GM13977 (cell line): Measurements from ENCODE around the gene F5.

ENCODE experiments used
- DNase-seq: peaks from one replicate; pipeline ENCODE4 v3.0.0; 2012; ENCODE audit warnings: low spot score
- CTCF ChIP-seq: IDR thresholded peaks from 2 replicates; pipeline ENCODE4 v1.5.1; 2012; ENCODE audit warnings: mild to moderate bottlenecking, control low read depth; ENCODE audit not compliant: insufficient read depth; ENCODE audit errors: extremely low read depth, missing control alignments
- in situ Hi-C: fragments of 300-500 bp; cut with MboI; formaldehyde crosslinking; loops from one replicate; pipeline ENCODE4 v1.12.0; 2022; ENCODE audit warnings: low sequenced_read_pairs, low pct_unique_long_range_greater_than_20kb, mixed read lengths, inconsistent platforms; ENCODE audit not compliant: unreplicated experiment

The F5 gene

GRCh38 chr1:169494343-169494742 lies 91.9 kb downstream of the F5 start:
- in situ Hi-C loops: no loop called here
- no peak for DNase-seq
- TF ChIP-seq CTCF: no peak

DNA sequence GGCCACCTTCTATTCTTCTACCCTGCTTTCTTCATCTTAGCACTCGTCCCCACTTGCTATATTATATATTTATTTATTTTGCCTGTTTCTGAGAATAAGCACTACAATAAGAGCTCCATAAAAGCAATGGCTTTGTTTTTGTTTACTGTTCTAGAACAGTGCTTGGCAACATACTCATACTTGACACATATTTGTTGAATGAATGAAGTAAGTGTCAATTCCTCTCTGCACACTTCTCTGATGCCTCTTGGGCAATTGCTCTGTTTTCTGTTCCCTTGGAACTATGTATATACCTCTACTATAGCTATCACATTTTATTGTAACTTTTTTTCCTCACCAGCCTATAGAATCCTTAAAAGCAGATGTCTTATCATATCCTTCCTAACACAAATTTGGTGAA lies 93.0 kb downstream of the F5 start:
- TF ChIP-seq CTCF: no peak
- DNase-seq: no peak
- in situ Hi-C loops: no loop called here

DNA sequence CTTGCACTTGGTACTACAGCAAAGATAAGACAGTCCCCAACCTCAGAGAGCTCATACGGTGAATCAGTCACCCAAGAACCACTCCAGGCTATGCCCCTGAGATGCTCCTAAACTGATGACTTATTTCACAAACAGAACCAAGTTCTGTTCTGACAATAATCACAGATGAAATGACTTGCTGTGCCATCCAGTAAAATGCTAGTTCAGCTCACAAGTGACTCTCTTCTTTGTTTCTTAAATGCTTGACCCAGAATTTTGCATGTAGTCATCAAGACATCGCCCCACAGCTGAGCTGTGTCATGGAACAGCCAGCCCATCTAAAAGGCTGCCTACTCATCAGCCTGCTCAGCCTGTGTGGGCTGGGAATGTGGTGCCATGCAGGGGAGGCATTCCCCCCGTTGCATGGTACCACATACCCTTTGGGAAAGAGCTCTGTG lies 94.4 kb downstream of the F5 start:
- TF ChIP-seq CTCF: no peak
- no peak for DNase-seq
- in situ Hi-C loops: no loop called here

DNA sequence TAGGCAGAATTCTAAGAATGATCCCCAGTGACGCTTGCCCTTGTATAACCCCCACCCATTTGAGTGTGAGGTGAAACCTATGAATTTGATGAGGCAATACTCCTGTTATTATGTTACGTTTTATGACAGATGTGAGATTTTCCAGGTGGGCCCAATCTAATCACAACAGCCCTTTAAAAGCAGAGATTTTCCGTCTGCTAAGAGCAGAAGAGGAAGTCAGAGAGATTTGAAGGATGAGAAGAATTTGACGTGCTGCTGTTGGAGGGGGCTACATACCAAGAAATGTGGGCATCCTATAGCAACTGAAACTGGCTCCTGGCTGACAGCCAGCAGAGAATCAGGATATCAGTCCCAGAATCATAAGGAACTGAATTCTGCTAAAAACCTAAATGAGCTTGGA lies 98.1 kb downstream of the F5 start:
- no peak for TF ChIP-seq CTCF
- in situ Hi-C loops: no loop called here
- no peak for DNase-seq

GRCh38 chr1:169487561-169487960 lies 98.7 kb downstream of the F5 start:
- no peak for TF ChIP-seq CTCF
- in situ Hi-C loops: no loop called here
- no peak for DNase-seq

DNA sequence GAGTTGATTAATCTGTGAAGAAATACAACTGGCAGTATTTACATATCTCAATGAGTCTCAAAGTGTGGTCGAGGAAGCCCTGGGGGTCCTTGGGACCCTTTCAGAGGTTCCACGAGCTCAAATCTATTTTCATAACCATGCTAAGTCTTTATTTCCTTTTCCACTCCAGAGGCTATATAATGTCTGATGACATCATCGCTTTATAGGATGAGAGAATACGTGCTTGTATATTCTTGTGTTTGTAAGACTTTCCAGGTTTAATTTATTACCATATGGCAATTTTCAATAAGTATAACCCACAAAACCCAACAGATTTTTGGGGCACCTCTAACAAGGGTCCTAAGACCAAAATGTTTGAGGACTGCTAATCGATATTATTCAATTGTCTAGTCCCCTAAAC lies 99.1 kb downstream of the F5 start:
- in situ Hi-C loops: no loop called here
- no peak for TF ChIP-seq CTCF
- DNase-seq: no peak
